GM23248 (cell line): ENCODE results near the gene SLIT3.

ENCODE experiments used
- EZH2 ChIP-seq: fragments of 200-600 bp; sonication (generic); IDR thresholded peaks from 2 replicates; pipeline ENCODE4 v1.6.1; 2018; ENCODE audit warnings: antibody characterized with exemption, mild to moderate bottlenecking; ENCODE audit not compliant: insufficient read depth, poor library complexity, severe bottlenecking
- EZH2phosphoT487 ChIP-seq: fragments of 200-600 bp; sonication (generic); IDR thresholded peaks from 2 replicates; pipeline ENCODE4 v1.6.1; 2018; ENCODE audit warnings: antibody characterized with exemption, moderate library complexity, mild to moderate bottlenecking, low read depth; ENCODE audit not compliant: insufficient read depth

GRCh38 chr5:168809218-168809617, 491.7 kb downstream of the SLIT3 start:
- TF ChIP-seq EZH2 (no peak), EZH2phosphoT487 (no peak)
